ENCODE data around the gene STMP1. TPM values are rescaled to one million over a fixed set of nuclear protein-coding genes. Genes with fewer than 3 reads are reported as not detected.

Gene STMP1
- total RNA-seq = 15.7 and 21.9 TPM in 2 replicates

DNA sequence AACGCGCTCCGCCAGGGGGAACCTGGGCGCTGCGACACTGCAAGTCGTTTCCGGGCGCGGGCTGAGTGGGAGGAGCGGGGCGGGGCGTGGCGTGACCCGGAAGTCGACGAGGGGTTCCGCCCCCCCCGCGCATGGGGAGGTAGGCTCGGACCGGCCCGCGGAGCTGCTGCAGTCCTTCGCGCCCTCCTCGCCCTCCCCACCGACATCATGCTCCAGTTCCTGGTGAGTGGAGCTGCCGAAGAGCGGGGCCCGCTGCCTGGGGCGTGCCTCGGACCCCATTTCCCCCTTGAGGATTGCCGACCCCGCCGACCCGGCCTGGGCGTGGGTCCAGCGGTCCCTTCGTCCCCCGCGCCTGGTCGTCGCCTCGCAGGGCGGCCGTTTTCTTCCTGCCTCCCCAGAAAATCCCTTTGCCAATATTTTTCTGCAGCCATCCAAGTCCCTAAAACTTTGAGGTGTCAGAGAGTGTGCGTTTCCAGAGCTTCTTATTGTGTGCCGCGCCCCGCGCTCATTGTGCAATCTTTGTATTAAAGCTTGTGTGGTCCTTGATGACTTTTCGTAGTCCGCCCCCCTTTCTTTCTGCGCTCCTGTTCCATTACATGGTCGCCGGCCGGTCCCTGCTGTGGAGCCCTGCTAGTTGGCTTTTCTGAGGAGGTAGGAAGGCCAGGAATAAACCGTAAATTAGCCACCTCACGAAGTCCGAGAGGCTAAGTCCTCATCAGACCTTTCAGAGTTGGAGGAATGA is at the start of gene STMP1:
STMP1 (plus strand) TSS at position 142 of the 742 bp plus-strand sequence.

Other genes with a start within 250 kb of the STMP1 start
- 10.3 and 12.1 TPM in 2 replicates for gene CNOT4, start 152.4 kb upstream of the STMP1 start, total RNA-seq
- 33.8 and 39.2 TPM in 2 replicates for gene NUP205, start 104.6 kb upstream of the STMP1 start, total RNA-seq
- gene SLC13A4, start 65.7 kb downstream of the STMP1 start, total RNA-seq = 1.6 and 2.3 TPM in 2 replicates
- gene FAM180A, start 86.3 kb downstream of the STMP1 start, total RNA-seq = 69.9 and 78.5 TPM in 2 replicates

All from aortic smooth muscle cell (primary cell).